ENCODE measurements around the gene USP14.

USP14 gene

GRCh38 chr18:159037-159652 lies 788 bp downstream of the USP14 start:
- in situ Hi-C loops (cut with MboI; ENCODE audit: low sequenced_read_pairs): no loop called here

- in situ Hi-C loops (cut with MboI; ENCODE audit: low sequenced_read_pairs): no loop called here
Observed at GRCh38 chr18:159933-160332, 1.6 kb downstream of the USP14 start.

- in situ Hi-C loops (cut with MboI; ENCODE audit: low sequenced_read_pairs): no loop called here
Observed at GRCh38 chr18:160831-161570, 2.6 kb downstream of the USP14 start.

GRCh38 chr18:172361-172760 lies 14.0 kb downstream of the USP14 start:
- in situ Hi-C loops (cut with MboI; ENCODE audit: low sequenced_read_pairs): no loop called here

- in situ Hi-C loops (cut with MboI; ENCODE audit: low sequenced_read_pairs): no loop called here
Observed at GRCh38 chr18:179499-179898, 21.1 kb downstream of the USP14 start.

- in situ Hi-C loops (cut with MboI; ENCODE audit: low sequenced_read_pairs): no loop called here
Observed at GRCh38 chr18:181711-182110, 23.4 kb downstream of the USP14 start.

GRCh38 chr18:183769-184168 lies 25.4 kb downstream of the USP14 start:
- in situ Hi-C loops (cut with MboI; ENCODE audit: low sequenced_read_pairs): no loop called here

GRCh38 chr18:189254-189653 lies 30.9 kb downstream of the USP14 start:
- in situ Hi-C loops (cut with MboI; ENCODE audit: low sequenced_read_pairs): no loop called here

GRCh38 chr18:191725-192124 lies 33.4 kb downstream of the USP14 start:
- in situ Hi-C loops (cut with MboI; ENCODE audit: low sequenced_read_pairs): no loop called here

GRCh38 chr18:192801-193200 lies 34.4 kb downstream of the USP14 start:
- in situ Hi-C loops (cut with MboI; ENCODE audit: low sequenced_read_pairs): no loop called here

GRCh38 chr18:195651-196050 lies 37.3 kb downstream of the USP14 start:
- in situ Hi-C loops (cut with MboI; ENCODE audit: low sequenced_read_pairs): no loop called here

GRCh38 chr18:199214-199613 lies 40.9 kb downstream of the USP14 start:
- in situ Hi-C loops (cut with MboI; ENCODE audit: low sequenced_read_pairs): no loop called here

GRCh38 chr18:199768-200167 lies 41.4 kb downstream of the USP14 start:
- in situ Hi-C loops (cut with MboI; ENCODE audit: low sequenced_read_pairs): no loop called here

GRCh38 chr18:210075-210474 lies 51.7 kb downstream of the USP14 start:
- in situ Hi-C loops (cut with MboI; ENCODE audit: low sequenced_read_pairs): no loop called here

- in situ Hi-C loops (cut with MboI; ENCODE audit: low sequenced_read_pairs): no loop called here
Observed at GRCh38 chr18:210733-211132, 52.4 kb downstream of the USP14 start.

- in situ Hi-C loops (cut with MboI; ENCODE audit: low sequenced_read_pairs): no loop called here
Observed at GRCh38 chr18:211582-211981, 53.2 kb downstream of the USP14 start.

- in situ Hi-C loops (cut with MboI; ENCODE audit: low sequenced_read_pairs): no loop called here
Observed at GRCh38 chr18:212780-213179, 54.4 kb downstream of the USP14 start.

- in situ Hi-C loops (cut with MboI; ENCODE audit: low sequenced_read_pairs): no loop called here
Observed at GRCh38 chr18:213505-213904, 55.1 kb downstream of the USP14 start.

- in situ Hi-C loops (cut with MboI; ENCODE audit: low sequenced_read_pairs): no loop called here
Observed at GRCh38 chr18:213966-214365, 55.6 kb downstream of the USP14 start.

- in situ Hi-C loops (cut with MboI; ENCODE audit: low sequenced_read_pairs): no loop called here
Observed at GRCh38 chr18:215448-216010, 57.2 kb downstream of the USP14 start.

GRCh38 chr18:217532-218336 lies 59.4 kb downstream of the USP14 start:
- in situ Hi-C loops (cut with MboI; ENCODE audit: low sequenced_read_pairs): no loop called here

GRCh38 chr18:220708-221107 lies 62.4 kb downstream of the USP14 start:
- in situ Hi-C loops (cut with MboI; ENCODE audit: low sequenced_read_pairs): no loop called here

Data from hTERT RPE-1 (cell line).